WTC11 (cell line): ENCODE measurements around the gene TACC2. TPM values are rescaled to one million over a fixed set of nuclear protein-coding genes. Genes with fewer than 3 reads are reported as not detected.

Source experiments
- ATAC-seq: fragments of 200-7000 bp; cut with Tn5 transposase; 2 replicates; pipeline ENCODE4 v1.10.0; 2021; ENCODE audit warnings: mild to moderate bottlenecking, moderate library complexity
- CTCF ChIA-PET: fragments of 300-600 bp; sonication (Branson Sonifier 250); formaldehyde crosslinking; loops from one replicate; lab custom pipeline; 2021; ENCODE audit warnings: antibody characterized with exemption; lab: Charles Lee
- POLR2A ChIA-PET: fragments of 350-600 bp; sonication (Branson Sonifier 250); formaldehyde crosslinking; loops from one replicate; lab custom pipeline; 2021; ENCODE audit warnings: antibody characterized with exemption; lab: Charles Lee
- DNase-seq: peaks from one replicate; pipeline ENCODE4 v3.0.0; 2021; ENCODE audit warnings: low spot score
- H3K27ac Mint-ChIP-seq: 2 replicates; pipeline ENCODE4 v1.8.0; 2021; ENCODE audit warnings: mixed read lengths
- H3K27me3 Mint-ChIP-seq: 2 replicates; pipeline ENCODE4 v1.8.0; 2021; ENCODE audit warnings: low read depth, mild to moderate bottlenecking, moderate library complexity, mixed read lengths
- H3K36me3 Mint-ChIP-seq: 2 replicates; pipeline ENCODE4 v1.8.0; 2021; ENCODE audit warnings: mixed read lengths
- H3K4me1 Mint-ChIP-seq: 2 replicates; pipeline ENCODE4 v1.8.0; 2022; ENCODE audit warnings: mixed read lengths
- H3K4me3 Mint-ChIP-seq: 2 replicates; pipeline ENCODE4 v1.8.0; 2021; ENCODE audit warnings: mild to moderate bottlenecking, moderate library complexity, mixed read lengths
- H3K9me3 Mint-ChIP-seq: 2 replicates; pipeline ENCODE4 v1.8.0; 2021; ENCODE audit warnings: mixed read lengths
- AR ChIP-seq: fragments of 250-450 bp; sonication (Bioruptor Pico); IDR thresholded peaks from 2 replicates; pipeline ENCODE4 v1.9.0; 2021; ENCODE audit warnings: mild to moderate bottlenecking
- CREB1 ChIP-seq: sonication (generic); formaldehyde crosslinking; IDR thresholded peaks from 2 replicates; pipeline ENCODE4 v1.8.0; 2023; ENCODE audit warnings: mild to moderate bottlenecking, missing genetic modification reagents
- E2F1 ChIP-seq: sonication (generic); formaldehyde crosslinking; IDR thresholded peaks from 2 replicates; pipeline ENCODE4 v1.8.0; 2022; ENCODE audit warnings: mild to moderate bottlenecking, missing genetic modification reagents
- GTF2I ChIP-seq: fragments of 250-450 bp; sonication (Bioruptor Pico); conservative IDR thresholded peaks from 2 replicates; pipeline ENCODE4 v1.4.0; 2021; ENCODE audit warnings: mild to moderate bottlenecking
- MAX ChIP-seq: sonication (generic); formaldehyde crosslinking; IDR thresholded peaks from 2 replicates; pipeline ENCODE4 v1.8.0; 2022; ENCODE audit warnings: mild to moderate bottlenecking, missing genetic modification reagents
- PRRX2 ChIP-seq: fragments of 250-450 bp; sonication (Bioruptor Pico); IDR thresholded peaks from 2 replicates; pipeline ENCODE4 v1.8.0; 2021; ENCODE audit warnings: mild to moderate bottlenecking
- SMAD3 ChIP-seq: sonication (generic); formaldehyde crosslinking; IDR thresholded peaks from 2 replicates; pipeline ENCODE4 v1.8.0; 2022; ENCODE audit warnings: missing genetic modification reagents, mild to moderate bottlenecking, borderline replicate concordance
- TEAD4 ChIP-seq: sonication (generic); formaldehyde crosslinking; IDR thresholded peaks from 2 replicates; pipeline ENCODE4 v1.8.0; 2022; ENCODE audit warnings: mild to moderate bottlenecking, missing genetic modification reagents
- ZBTB43 ChIP-seq: sonication (generic); formaldehyde crosslinking; IDR thresholded peaks from 2 replicates; pipeline ENCODE4 v1.8.1; 2023; ENCODE audit warnings: mild to moderate bottlenecking, missing genetic modification reagents
- ZNF121 ChIP-seq: sonication (generic); formaldehyde crosslinking; IDR thresholded peaks from 2 replicates; pipeline ENCODE4 v1.8.0; 2023; ENCODE audit warnings: missing genetic modification reagents
- ZNF425 ChIP-seq: fragments of 250-450 bp; sonication (Bioruptor Pico); conservative IDR thresholded peaks from 2 replicates; pipeline ENCODE4 v1.9.0; 2021; ENCODE audit warnings: mild to moderate bottlenecking
- total RNA-seq: library from RNA; stranded (reverse); gene quantifications from 3 replicates; pipeline ENCODE4 v1.2.3, GENCODE V29; 2021

Gene TACC2
- total RNA-seq, 1 experiment from 2014 or later: 28.9 TPM

- TF ChIP-seq E2F1 (no peak), CREB1 (CRISPR knock-in tag) (no peak), ZBTB43 (no peak), ZNF425 (CRISPR knock-in tag) (no peak), SMAD3 (CRISPR knock-in tag) (no peak)
- TF ChIP-seq, all 79 proteins: peak for 0
These were observed 39.5 kb upstream of the TACC2 start (continued) for GRCh38 chr10:121949451-121949850.

GRCh38 chr10:121952226-121952625 lies 36.7 kb upstream of the TACC2 start:
- DNase-seq (no peak), ATAC-seq (no peak)
- no peaks in the 10 kb centered on the region for H3K27me3 Mint-ChIP-seq
- ChIA-PET POLR2A (no interaction called here), CTCF (interaction anchor here (1.3 kb wide), 1 partner anchor 23 kb away, joined by 9 read pairs; the partner anchor contains the start of gene NSMCE4A)
- no peak overlapping the region for H3K4me3 Mint-ChIP-seq
- H3K36me3 Mint-ChIP-seq: peaks cover 4% of the 10 kb centered on the region
- TF ChIP-seq TEAD4 (CRISPR knock-in tag) (no peak), AR (CRISPR knock-in tag) (no peak), PRRX2 (peak; percentile 10; the same call in 1 of the 2 replicates), GTF2I (CRISPR knock-in tag) (no peak)
- no peak overlapping the region for H3K27ac Mint-ChIP-seq
- H3K4me1 Mint-ChIP-seq: peaks cover 10% of the 10 kb centered on the region
- H3K9me3 Mint-ChIP-seq: no peaks in the 10 kb centered on the region

- POLR2A ChIA-PET: no interaction called here
- no peak for TF ChIP-seq GTF2I (CRISPR knock-in tag)
- no peak for TF ChIP-seq ZNF121 (CRISPR knock-in tag)
- no peak for TF ChIP-seq MAX
- TF ChIP-seq, all 79 proteins: peak for 0
- no peak for ATAC-seq
- Mint-ChIP-seq H3K4me1 (peaks cover 14% of the 10 kb centered on the region), H3K4me3 (no peak overlapping the region), H3K9me3 (no peaks in the 10 kb centered on the region), H3K27me3 (no peaks in the 10 kb centered on the region), H3K27ac (peak overlapping the region; percentile 32; the same call in 1 of the 2 replicates), H3K36me3 (peaks cover 24% of the 10 kb centered on the region)
- CTCF ChIA-PET: no interaction called here
- DNase-seq: no peak
These were observed 32.6 kb upstream of the TACC2 start for GRCh38 chr10:121956111-121957061.
